ENCODE data around the gene SLC9A9. TPM values are rescaled to one million over a fixed set of nuclear protein-coding genes. Genes with fewer than 3 reads are reported as not detected.

The SLC9A9 gene
- total and polyA plus RNA-seq, 2 donors from 2014 or later: 3.7 to 16.5 TPM

- DNase-seq: no peak
- Histone ChIP-seq H3K27ac (ENCODE audit: low read depth in 2 of 2, low read length in 2 of 2) (no peak overlapping the region), H3K9me3 (ENCODE audit: control insufficient read depth in 2 of 3, insufficient read depth in 1 of 3, low read length in 3 of 3) (no peaks in the 10 kb centered on the region), H3K36me3 (ENCODE audit: control insufficient read depth in 2 of 3, insufficient read depth in 3 of 3, low read length in 3 of 3) (no peaks in the 10 kb centered on the region), H3K9ac (ENCODE audit: low read length in 3 of 3) (no peak overlapping the region), H3K4me1 (ENCODE audit: control insufficient read depth in 2 of 3, insufficient read depth in 2 of 3, low read depth in 1 of 3, low read length in 3 of 3) (peaks cover 0 to 3% (median 0%) of the 10 kb centered on the region in 3 donors), H3K4me3 (ENCODE audit: low read length in 3 of 3) (no peak overlapping the region), H3K27me3 (ENCODE audit: control insufficient read depth, insufficient read depth, low read length) (no peaks in the 10 kb centered on the region)
- intact Hi-C loops (cut with DNase I): no loop called here
- no peak for FAIRE-seq
- TF ChIP-seq CTCF (IDR thresholded peaks at IDR 0.05; ENCODE audit: borderline replicate concordance, extremely low read depth, insufficient read depth): no peak
Measured at GRCh38 chr3:143447491-143447890, 400.8 kb downstream of the SLC9A9 start.

GRCh38 chr3:143445118-143445517 is 403.1 kb downstream of the SLC9A9 start:
- Histone ChIP-seq H3K9me3 (ENCODE audit: control insufficient read depth in 2 of 3, insufficient read depth in 1 of 3, low read length in 3 of 3) (no peaks in the 10 kb centered on the region), H3K27me3 (ENCODE audit: control insufficient read depth, insufficient read depth, low read length) (no peaks in the 10 kb centered on the region), H3K27ac (ENCODE audit: low read depth in 2 of 2, low read length in 2 of 2) (no peak overlapping the region), H3K4me3 (ENCODE audit: low read length in 3 of 3) (no peak overlapping the region), H3K36me3 (ENCODE audit: control insufficient read depth in 2 of 3, insufficient read depth in 3 of 3, low read length in 3 of 3) (no peaks in the 10 kb centered on the region), H3K4me1 (ENCODE audit: control insufficient read depth in 2 of 3, insufficient read depth in 2 of 3, low read depth in 1 of 3, low read length in 3 of 3) (peaks cover 0 to 3% (median 0%) of the 10 kb centered on the region in 3 donors), H3K9ac (ENCODE audit: low read length in 3 of 3) (no peak overlapping the region)
- intact Hi-C loops (cut with DNase I): no loop called here
- DNase-seq (no peak), FAIRE-seq (no peak)
- no peak for TF ChIP-seq CTCF (IDR thresholded peaks at IDR 0.05; ENCODE audit: borderline replicate concordance, extremely low read depth, insufficient read depth)

- peak; percentile 84 for FAIRE-seq
- no peak for TF ChIP-seq CTCF (IDR thresholded peaks at IDR 0.05; ENCODE audit: borderline replicate concordance, extremely low read depth, insufficient read depth)
- Histone ChIP-seq H3K9me3 (ENCODE audit: control insufficient read depth in 2 of 3, insufficient read depth in 1 of 3, low read length in 3 of 3) (no peaks in the 10 kb centered on the region), H3K4me1 (ENCODE audit: control insufficient read depth in 2 of 3, insufficient read depth in 2 of 3, low read depth in 1 of 3, low read length in 3 of 3) (peaks cover 0 to 3% (median 0%) of the 10 kb centered on the region in 3 donors), H3K36me3 (ENCODE audit: control insufficient read depth in 2 of 3, insufficient read depth in 3 of 3, low read length in 3 of 3) (no peaks in the 10 kb centered on the region), H3K27ac (ENCODE audit: low read depth in 2 of 2, low read length in 2 of 2) (peak overlapping the region in 1 of 2 donors; percentile 18), H3K4me3 (ENCODE audit: low read length in 3 of 3) (no peak overlapping the region), H3K9ac (ENCODE audit: low read length in 3 of 3) (no peak overlapping the region), H3K27me3 (ENCODE audit: control insufficient read depth, insufficient read depth, low read length) (no peaks in the 10 kb centered on the region)
- peak in 2 of 5 donors; percentile 26 to 77 for DNase-seq
- intact Hi-C loops (cut with DNase I): no loop called here
Measured at GRCh38 chr3:143443851-143444331, 404.4 kb downstream of the SLC9A9 start.
